Astrocyte (in vitro differentiated cells and primary cell): ENCODE measurements around the gene KRTAP15-1. TPM values are rescaled to one million over a fixed set of nuclear protein-coding genes. Genes with fewer than 3 reads are reported as not detected.

Experiments
- DNase-seq: peaks from one replicate; pipeline ENCODE4 v3.0.0-alpha.2; 2010; ENCODE audit warnings: low read depth
- FAIRE-seq: peaks from 2 replicates; lab custom pipeline; 2011; peaks lifted over from hg19 to GRCh38; lab: Jason Lieb, UNC
- H2AFZ ChIP-seq: 2 replicates; pipeline ENCODE4 v1.6.0; 2012; ENCODE audit warnings: low read depth, low read length, inconsistent platforms
- H3K27ac ChIP-seq: 2 replicates; pipeline ENCODE4 v1.5.1; 2011; ENCODE audit warnings: low read depth, low read length, inconsistent platforms
- H3K27me3 ChIP-seq: 2 replicates; pipeline ENCODE4 v1.6.0; 2011; ENCODE audit warnings: low read length, inconsistent platforms; ENCODE audit not compliant: insufficient read depth
- H3K36me3 ChIP-seq: 2 replicates; pipeline ENCODE4 v1.5.1; 2011; ENCODE audit warnings: low read length, inconsistent platforms; ENCODE audit not compliant: insufficient read depth
- H3K4me1 ChIP-seq: 2 replicates; pipeline ENCODE4 v1.5.1; 2011; ENCODE audit warnings: low read length, inconsistent platforms; ENCODE audit not compliant: insufficient read depth
- H3K4me2 ChIP-seq: 2 replicates; pipeline ENCODE4 v1.6.0; 2012; ENCODE audit warnings: low read length, inconsistent platforms
- H3K4me3 ChIP-seq: 2 replicates; pipeline ENCODE4 v1.5.1; 2011; ENCODE audit warnings: low read depth, mild to moderate bottlenecking, low read length, inconsistent platforms; ENCODE audit not compliant: insufficient read depth
- H3K79me2 ChIP-seq: 2 replicates; pipeline ENCODE4 v1.6.0; 2012; ENCODE audit warnings: mild to moderate bottlenecking, low read length, inconsistent platforms; ENCODE audit not compliant: insufficient read depth
- H3K9ac ChIP-seq: 2 replicates; pipeline ENCODE4 v1.6.0; 2012; ENCODE audit warnings: mild to moderate bottlenecking, low read length, inconsistent platforms
- H3K9me3 ChIP-seq: 2 replicates; pipeline ENCODE4 v1.5.1; 2012; ENCODE audit warnings: low read depth, mild to moderate bottlenecking, low read length, inconsistent platforms; ENCODE audit not compliant: insufficient read depth
- H4K20me1 ChIP-seq: 2 replicates; pipeline ENCODE4 v1.6.0; 2012; ENCODE audit warnings: low read length, inconsistent platforms; ENCODE audit not compliant: insufficient read depth
- H3K27ac Mint-ChIP-seq: one replicate; pipeline ENCODE4 v1.8.0; 2021; ENCODE audit warnings: mild to moderate bottlenecking, mixed read lengths; ENCODE audit not compliant: unreplicated experiment
- H3K27me3 Mint-ChIP-seq: one replicate; pipeline ENCODE4 v1.8.0; 2021; ENCODE audit warnings: low read depth, mixed read lengths; ENCODE audit not compliant: unreplicated experiment
- H3K36me3 Mint-ChIP-seq: one replicate; pipeline ENCODE4 v1.8.0; 2021; ENCODE audit warnings: low read depth, mixed read lengths; ENCODE audit not compliant: unreplicated experiment
- H3K4me1 Mint-ChIP-seq: one replicate; pipeline ENCODE4 v1.8.0; 2021; ENCODE audit warnings: low read depth, mixed read lengths; ENCODE audit not compliant: unreplicated experiment
- H3K4me3 Mint-ChIP-seq: one replicate; pipeline ENCODE4 v1.8.0; 2021; ENCODE audit warnings: mild to moderate bottlenecking, moderate library complexity, mixed read lengths; ENCODE audit not compliant: unreplicated experiment
- H3K9me3 Mint-ChIP-seq: one replicate; pipeline ENCODE4 v1.8.0; 2021; ENCODE audit warnings: mild to moderate bottlenecking, mixed read lengths; ENCODE audit not compliant: unreplicated experiment
- EZH2 ChIP-seq: IDR thresholded peaks from 2 replicates; pipeline ENCODE4 v1.6.1; 2012; ENCODE audit warnings: mild to moderate bottlenecking, low read length, inconsistent platforms; ENCODE audit not compliant: insufficient read depth
- total RNA-seq: library from RNA; stranded (reverse); gene quantifications from 2 replicates; pipeline ENCODE4 v1.2.1, GENCODE V29; 2021
- TF ChIP-seq, protein P1 (sequence below): IDR thresholded peaks from 2 replicates; pipeline ENCODE4 v1.5.1; 2011; ENCODE audit warnings: low read depth, mild to moderate bottlenecking, inconsistent platforms, low read length, moderate library complexity; ENCODE audit not compliant: insufficient read depth

KRTAP15-1 gene
- total RNA-seq, 1 donor from 2014 or later = not detected

DNA sequence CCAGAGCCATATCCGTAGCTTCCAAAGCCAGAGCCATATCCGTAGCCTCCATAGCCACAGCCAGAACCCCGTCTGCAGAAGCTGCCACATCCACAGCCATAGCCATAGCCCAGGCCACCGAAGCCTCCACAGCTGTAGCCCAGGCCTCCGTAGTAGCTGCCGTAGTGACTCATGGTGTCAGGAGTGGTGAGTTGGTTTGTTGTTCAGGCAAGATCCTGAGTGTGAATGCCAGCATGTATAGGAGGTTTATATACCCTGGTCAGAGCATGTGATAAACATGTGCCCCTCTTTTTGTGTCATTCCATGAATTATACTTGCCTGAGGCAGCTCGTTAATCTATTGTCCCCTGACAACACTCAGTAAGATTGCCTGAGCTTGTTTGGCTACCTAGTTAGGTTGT is 40.1 kb downstream of the KRTAP15-1 start, which contains the start of gene KRTAP19-1:
Gene KRTAP19-1 (minus strand): TSS at position 223 of the 400 bp plus-strand sequence. CDS start 50 bp downstream, at position 173.
- Mint-ChIP-seq H3K4me1 (peaks cover 1% of the 10 kb centered on the region), H3K27me3 (no peaks in the 10 kb centered on the region), H3K4me3 (no peak within 1 kb of the TSS), H3K27ac (no peak within 1 kb of the TSS), H3K36me3 (no peaks in the 10 kb centered on the region), H3K9me3 (no peaks in the 10 kb centered on the region)
- no peak for TF ChIP-seq EZH2
- TF ChIP-seq, protein P1, sequence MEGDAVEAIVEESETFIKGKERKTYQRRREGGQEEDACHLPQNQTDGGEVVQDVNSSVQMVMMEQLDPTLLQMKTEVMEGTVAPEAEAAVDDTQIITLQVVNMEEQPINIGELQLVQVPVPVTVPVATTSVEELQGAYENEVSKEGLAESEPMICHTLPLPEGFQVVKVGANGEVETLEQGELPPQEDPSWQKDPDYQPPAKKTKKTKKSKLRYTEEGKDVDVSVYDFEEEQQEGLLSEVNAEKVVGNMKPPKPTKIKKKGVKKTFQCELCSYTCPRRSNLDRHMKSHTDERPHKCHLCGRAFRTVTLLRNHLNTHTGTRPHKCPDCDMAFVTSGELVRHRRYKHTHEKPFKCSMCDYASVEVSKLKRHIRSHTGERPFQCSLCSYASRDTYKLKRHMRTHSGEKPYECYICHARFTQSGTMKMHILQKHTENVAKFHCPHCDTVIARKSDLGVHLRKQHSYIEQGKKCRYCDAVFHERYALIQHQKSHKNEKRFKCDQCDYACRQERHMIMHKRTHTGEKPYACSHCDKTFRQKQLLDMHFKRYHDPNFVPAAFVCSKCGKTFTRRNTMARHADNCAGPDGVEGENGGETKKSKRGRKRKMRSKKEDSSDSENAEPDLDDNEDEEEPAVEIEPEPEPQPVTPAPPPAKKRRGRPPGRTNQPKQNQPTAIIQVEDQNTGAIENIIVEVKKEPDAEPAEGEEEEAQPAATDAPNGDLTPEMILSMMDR = no peak
- H3K79me2 ChIP-seq = no peaks in the 10 kb centered on the region
- H4K20me1 ChIP-seq = no peaks in the 10 kb centered on the region
- H3K4me2 ChIP-seq = no peak within 1 kb of the TSS
- H3K36me3 ChIP-seq = no peaks in the 10 kb centered on the region
- H2AFZ ChIP-seq = no peak within 1 kb of the TSS
- no peak within 1 kb of the TSS for H3K27ac ChIP-seq
- no peak for DNase-seq
- no peaks in the 10 kb centered on the region for H3K27me3 ChIP-seq
- H3K4me1 ChIP-seq = no peaks in the 10 kb centered on the region
- FAIRE-seq = no peak
- H3K4me3 ChIP-seq = no peak within 1 kb of the TSS
- H3K9ac ChIP-seq = no peak within 1 kb of the TSS
- H3K9me3 ChIP-seq = peaks cover 1% of the 10 kb centered on the region

DNA sequence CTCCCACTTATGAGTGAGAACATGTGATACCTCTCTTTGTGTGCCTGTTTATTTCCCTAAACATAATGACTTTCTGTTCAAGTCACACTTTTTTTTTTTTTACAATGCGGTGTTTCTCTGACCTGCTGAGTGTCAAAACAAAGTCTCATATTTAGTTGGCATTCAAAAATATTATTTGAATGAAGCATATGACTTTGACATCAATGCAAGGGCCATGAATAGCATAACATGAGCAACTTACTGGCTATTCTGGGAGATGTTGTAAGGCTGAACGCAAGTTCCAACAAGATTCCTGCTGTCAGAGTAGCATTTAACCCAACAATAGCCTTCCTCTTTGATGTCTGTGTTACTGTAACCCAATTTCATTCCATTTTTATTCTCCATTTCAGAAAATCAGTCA is 42.1 kb downstream of the KRTAP15-1 start:
- H3K4me1 Mint-ChIP-seq = peaks cover 1% of the 10 kb centered on the region
- FAIRE-seq (no peak), DNase-seq (no peak)
- no peaks in the 10 kb centered on the region for H3K27me3 Mint-ChIP-seq
- H3K4me2 ChIP-seq = no peak overlapping the region
- no peaks in the 10 kb centered on the region for H4K20me1 ChIP-seq
- no peak overlapping the region for H2AFZ ChIP-seq
- H3K4me3 Mint-ChIP-seq = no peak overlapping the region
- no peaks in the 10 kb centered on the region for H3K36me3 ChIP-seq
- H3K9me3 Mint-ChIP-seq = peaks cover 7% of the 10 kb centered on the region
- no peak overlapping the region for H3K4me3 ChIP-seq
- peaks cover 5% of the 10 kb centered on the region for H3K9me3 ChIP-seq
- H3K27ac Mint-ChIP-seq = no peak overlapping the region
- TF ChIP-seq, protein P1 = no peak
- no peak for TF ChIP-seq EZH2
- no peaks in the 10 kb centered on the region for H3K4me1 ChIP-seq
- no peak overlapping the region for H3K27ac ChIP-seq
- H3K36me3 Mint-ChIP-seq = no peaks in the 10 kb centered on the region
- H3K9ac ChIP-seq = no peak overlapping the region
- no peaks in the 10 kb centered on the region for H3K27me3 ChIP-seq
- no peaks in the 10 kb centered on the region for H3K79me2 ChIP-seq

DNA sequence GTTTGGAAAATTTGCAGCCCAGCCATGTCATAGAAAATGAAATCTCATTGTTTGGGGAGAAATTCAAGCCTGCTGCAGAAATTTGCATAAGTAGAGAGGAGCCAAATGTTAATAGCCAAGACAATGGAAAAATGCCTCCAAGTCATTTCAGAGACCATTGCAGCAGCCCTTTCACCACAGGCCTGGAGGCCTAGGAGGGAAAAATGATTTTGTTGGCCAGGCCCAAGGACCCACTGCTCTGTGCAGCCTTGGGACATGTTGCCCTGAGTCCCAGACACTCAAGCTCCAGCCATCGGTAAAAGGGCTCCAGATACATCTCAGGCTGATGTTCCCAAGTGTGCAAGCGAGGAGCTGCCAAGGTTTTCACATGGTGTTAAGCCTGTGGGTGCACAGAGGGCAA is 46.1 kb downstream of the KRTAP15-1 start:
- no peaks in the 10 kb centered on the region for H3K4me1 Mint-ChIP-seq
- FAIRE-seq (no peak), DNase-seq (no peak)
- no peaks in the 10 kb centered on the region for H3K4me1 ChIP-seq
- peaks cover 7% of the 10 kb centered on the region for H3K9me3 Mint-ChIP-seq
- no peaks in the 10 kb centered on the region for H3K27me3 Mint-ChIP-seq
- H4K20me1 ChIP-seq = no peaks in the 10 kb centered on the region
- no peak for TF ChIP-seq EZH2
- TF ChIP-seq, protein P1 = no peak
- H3K36me3 ChIP-seq = no peaks in the 10 kb centered on the region
- H3K27ac Mint-ChIP-seq = no peak overlapping the region
- no peak overlapping the region for H3K27ac ChIP-seq
- no peaks in the 10 kb centered on the region for H3K27me3 ChIP-seq
- H2AFZ ChIP-seq = no peak overlapping the region
- peaks cover 5% of the 10 kb centered on the region for H3K9me3 ChIP-seq
- H3K79me2 ChIP-seq = no peaks in the 10 kb centered on the region
- no peak overlapping the region for H3K4me3 Mint-ChIP-seq
- no peak overlapping the region for H3K4me2 ChIP-seq
- no peak overlapping the region for H3K9ac ChIP-seq
- no peaks in the 10 kb centered on the region for H3K36me3 Mint-ChIP-seq
- H3K4me3 ChIP-seq = no peak overlapping the region
